Keratinocyte (primary cell): ENCODE measurements around the gene KCNJ8. TPM values are rescaled to one million over a fixed set of nuclear protein-coding genes. Genes with fewer than 3 reads are reported as not detected.

Experiments used
- DNase-seq: peaks from one replicate; pipeline ENCODE4 v3.0.0-alpha.2; 2011; ENCODE audit warnings: low read depth, missing footprints, low spot score
- FAIRE-seq: peaks from 2 replicates; lab custom pipeline; 2011; peaks lifted over from hg19 to GRCh38; lab: Jason Lieb, UNC
- H2AFZ ChIP-seq: 2 replicates; pipeline ENCODE4 v1.6.0; 2012; ENCODE audit warnings: low read length, control low read depth, inconsistent platforms; ENCODE audit not compliant: control insufficient read depth
- H3K27ac ChIP-seq: 2 replicates; pipeline ENCODE4 v1.5.1; 2011; ENCODE audit warnings: low read length; ENCODE audit not compliant: control insufficient read depth, insufficient read depth
- H3K27me3 ChIP-seq: 3 replicates; pipeline ENCODE4 v1.6.0; 2011; ENCODE audit warnings: low read length; ENCODE audit not compliant: control insufficient read depth, insufficient read depth; ENCODE audit errors: extremely low read depth
- H3K36me3 ChIP-seq, 2 experiments: 2 replicates in 1 of 2; 3 replicates in 1 of 2; pipeline ENCODE4 v1.5.1; 2011; ENCODE audit warnings: low read length in 2 of 2, mild to moderate bottlenecking in 1 of 2; ENCODE audit not compliant: control insufficient read depth in 2 of 2, insufficient read depth in 2 of 2; ENCODE audit errors: extremely low read depth in 1 of 2
- H3K4me1 ChIP-seq: 3 replicates; pipeline ENCODE4 v1.5.1; 2011; ENCODE audit warnings: low read length; ENCODE audit not compliant: control insufficient read depth, insufficient read depth; ENCODE audit errors: extremely low read depth
- H3K4me2 ChIP-seq: 3 replicates; pipeline ENCODE4 v1.6.0; 2011; ENCODE audit warnings: low read depth, low read length; ENCODE audit not compliant: control insufficient read depth, insufficient read depth; ENCODE audit errors: extremely low read depth
- H3K4me3 ChIP-seq, 3 experiments: fragments of 200-600 bp in 1 of 3; sonication (generic) in 1 of 3; 2 replicates in 2 of 3; 3 replicates in 1 of 3; pipeline ENCODE4 v1.5.1; 2011 to 2016; ENCODE audit warnings: low read length in 3 of 3, mild to moderate bottlenecking in 3 of 3, control low read depth in 2 of 3, inconsistent platforms in 1 of 3, low read depth in 1 of 3, mixed read lengths in 1 of 3, mixed run types in 1 of 3, moderate library complexity in 1 of 3; ENCODE audit not compliant: control insufficient read depth in 2 of 3, insufficient read depth in 2 of 3; ENCODE audit errors: extremely low read depth in 1 of 3
- H3K79me2 ChIP-seq: 2 replicates; pipeline ENCODE4 v1.6.0; 2012; ENCODE audit warnings: low read length; ENCODE audit not compliant: control insufficient read depth, insufficient read depth
- H3K9ac ChIP-seq: 3 replicates; pipeline ENCODE4 v1.6.0; 2011; ENCODE audit warnings: low read length; ENCODE audit not compliant: control insufficient read depth, insufficient read depth; ENCODE audit errors: extremely low read depth
- H3K9me1 ChIP-seq: 3 replicates; pipeline ENCODE4 v1.6.0; 2011; ENCODE audit warnings: low read length; ENCODE audit not compliant: control insufficient read depth, insufficient read depth; ENCODE audit errors: extremely low read depth
- H3K9me3 ChIP-seq: 2 replicates; pipeline ENCODE4 v1.5.1; 2012; ENCODE audit warnings: low read depth, low read length; ENCODE audit not compliant: control insufficient read depth
- H4K20me1 ChIP-seq: 3 replicates; pipeline ENCODE4 v1.6.0; 2011; ENCODE audit warnings: low read length; ENCODE audit not compliant: control insufficient read depth, insufficient read depth; ENCODE audit errors: extremely low read depth
- EZH2 ChIP-seq: IDR thresholded peaks from one replicate; pipeline ENCODE4 v1.6.1; 2012; ENCODE audit warnings: inconsistent platforms, mild to moderate bottlenecking, low read length, moderate library complexity
- dilution Hi-C: fragments of 300-500 bp; cut with MboI; formaldehyde crosslinking; loops from one replicate; pipeline ENCODE4 v1.7.0; 2020; ENCODE audit warnings: low sequenced_read_pairs; ENCODE audit not compliant: extremely low pct_ligation_motif_present
- polyA plus RNA-seq, 5 experiments: library from polyadenylated mRNA; depleted of rRNA in 3 of 5; stranded (reverse) in 3 of 5; stranded (forward) in 1 of 5; unstranded in 1 of 5; fragments of >200 nt; gene quantifications; 1 replicate in 1 of 5; 2 replicates in 3 of 5; 3 replicates in 1 of 5; pipeline versions ENCODE4 v1.2.1 to v1.2.3, GENCODE V29; 2011 to 2012; ENCODE audit warnings: missing spikeins in 2 of 5, low read depth in 1 of 5, low replicate concordance in 1 of 5
- TF ChIP-seq, protein P1 (sequence below), 3 experiments: IDR thresholded peaks in 1 of 3; conservative IDR thresholded peaks in 1 of 3; optimal IDR thresholded peaks in 1 of 3; 2 replicates in 2 of 3; 3 replicates in 1 of 3; pipeline versions ENCODE3 to v1.5.1; 2011; ENCODE audit warnings: low read length in 3 of 3, mild to moderate bottlenecking in 3 of 3, moderate library complexity in 2 of 3, control low read depth in 1 of 3, inconsistent platforms in 1 of 3; ENCODE audit not compliant: insufficient read depth in 2 of 3; ENCODE audit errors: extremely low read depth in 1 of 3

The KCNJ8 gene
- polyA plus RNA-seq, 1 donor (not counting 4 experiments of a cell fraction or from before 2014, with no cell fraction given): not detected

DNA sequence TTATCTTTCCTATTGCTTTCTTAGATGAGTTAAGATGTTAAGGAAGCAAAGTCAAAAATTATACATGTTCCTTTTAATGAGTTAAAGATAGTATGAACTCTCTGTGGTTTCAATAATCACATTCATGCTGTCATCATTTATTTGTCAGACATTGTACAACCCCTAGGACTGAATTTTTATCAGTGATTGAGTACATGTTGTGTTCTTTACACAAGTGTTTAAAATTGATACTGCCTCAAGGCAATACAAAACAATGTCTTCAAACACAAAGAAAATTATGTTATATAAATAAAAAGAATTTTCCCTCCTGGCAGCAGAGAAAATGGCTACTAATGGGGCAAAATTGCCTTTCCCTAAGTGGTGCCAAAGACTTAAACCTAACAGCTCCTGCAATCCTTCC is 34.6 kb upstream of the KCNJ8 start:
- Histone ChIP-seq H3K36me3 (no peaks in the 10 kb centered on the region), H3K27ac (no peak overlapping the region), H3K4me2 (no peak overlapping the region), H3K4me1 (no peaks in the 10 kb centered on the region), H3K9me1 (no peaks in the 10 kb centered on the region), H3K9ac (no peak overlapping the region), H3K79me2 (no peaks in the 10 kb centered on the region), H2AFZ (no peak overlapping the region), H3K27me3 (no peaks in the 10 kb centered on the region), H3K9me3 (no peaks in the 10 kb centered on the region), H3K4me3 (no peak overlapping the region), H4K20me1 (no peaks in the 10 kb centered on the region)
- DNase-seq (no peak), FAIRE-seq (no peak)
- dilution Hi-C loops: no loop called here
- TF ChIP-seq, protein P1, sequence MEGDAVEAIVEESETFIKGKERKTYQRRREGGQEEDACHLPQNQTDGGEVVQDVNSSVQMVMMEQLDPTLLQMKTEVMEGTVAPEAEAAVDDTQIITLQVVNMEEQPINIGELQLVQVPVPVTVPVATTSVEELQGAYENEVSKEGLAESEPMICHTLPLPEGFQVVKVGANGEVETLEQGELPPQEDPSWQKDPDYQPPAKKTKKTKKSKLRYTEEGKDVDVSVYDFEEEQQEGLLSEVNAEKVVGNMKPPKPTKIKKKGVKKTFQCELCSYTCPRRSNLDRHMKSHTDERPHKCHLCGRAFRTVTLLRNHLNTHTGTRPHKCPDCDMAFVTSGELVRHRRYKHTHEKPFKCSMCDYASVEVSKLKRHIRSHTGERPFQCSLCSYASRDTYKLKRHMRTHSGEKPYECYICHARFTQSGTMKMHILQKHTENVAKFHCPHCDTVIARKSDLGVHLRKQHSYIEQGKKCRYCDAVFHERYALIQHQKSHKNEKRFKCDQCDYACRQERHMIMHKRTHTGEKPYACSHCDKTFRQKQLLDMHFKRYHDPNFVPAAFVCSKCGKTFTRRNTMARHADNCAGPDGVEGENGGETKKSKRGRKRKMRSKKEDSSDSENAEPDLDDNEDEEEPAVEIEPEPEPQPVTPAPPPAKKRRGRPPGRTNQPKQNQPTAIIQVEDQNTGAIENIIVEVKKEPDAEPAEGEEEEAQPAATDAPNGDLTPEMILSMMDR (optimal IDR thresholded peaks at IDR 0.05 in 1 of 3, IDR thresholded peaks at IDR 0.05 in 1 of 3, conservative IDR thresholded peaks at IDR 0.05 in 1 of 3; ENCODE audit: extremely low read depth in 1 of 3, insufficient read depth in 2 of 3, low read length in 3 of 3): no peak
- TF ChIP-seq EZH2: no peak

DNA sequence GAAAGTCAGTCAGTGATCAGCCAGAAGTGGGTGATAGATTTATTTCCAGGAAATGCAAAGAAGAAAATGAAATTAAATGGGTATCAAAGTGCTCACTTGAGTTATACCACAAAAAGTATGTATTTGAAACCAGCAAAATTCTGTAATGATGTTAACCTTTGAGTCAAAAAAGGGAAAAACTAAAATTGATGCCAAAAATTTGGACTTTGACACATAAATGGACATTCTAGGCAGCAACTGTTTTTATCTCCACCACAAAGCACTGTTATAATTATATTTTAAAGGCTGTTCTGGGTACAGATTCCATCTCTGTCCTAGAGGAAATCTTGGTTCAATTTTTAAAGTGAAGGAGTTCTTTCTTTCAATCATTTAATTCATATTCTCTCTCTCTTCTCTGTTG is 31.7 kb upstream of the KCNJ8 start:
- no peak overlapping the region for H3K27ac ChIP-seq
- no peak overlapping the region for H2AFZ ChIP-seq
- DNase-seq (no peak), FAIRE-seq (no peak)
- no peaks in the 10 kb centered on the region for H3K79me2 ChIP-seq
- no peaks in the 10 kb centered on the region for H3K36me3 ChIP-seq
- no peaks in the 10 kb centered on the region for H3K9me1 ChIP-seq
- no peak overlapping the region for H3K4me2 ChIP-seq
- H3K9me3 ChIP-seq: no peaks in the 10 kb centered on the region
- TF ChIP-seq, protein P1 (optimal IDR thresholded peaks at IDR 0.05 in 1 of 3, IDR thresholded peaks at IDR 0.05 in 1 of 3, conservative IDR thresholded peaks at IDR 0.05 in 1 of 3; ENCODE audit: extremely low read depth in 1 of 3, insufficient read depth in 2 of 3, low read length in 3 of 3): no peak
- TF ChIP-seq EZH2: no peak
- no peak overlapping the region for H3K9ac ChIP-seq
- no peaks in the 10 kb centered on the region for H4K20me1 ChIP-seq
- no peaks in the 10 kb centered on the region for H3K4me1 ChIP-seq
- H3K27me3 ChIP-seq: no peaks in the 10 kb centered on the region
- H3K4me3 ChIP-seq: no peak overlapping the region
- dilution Hi-C loops: no loop called here
